ENCODE results near the gene LAPTM5. TPM values are rescaled to one million over a fixed set of nuclear protein-coding genes. Genes with fewer than 3 reads are reported as not detected.

Gene LAPTM5
- total RNA-seq, 1 donor from 2014 or later: 7.3 TPM

DNA sequence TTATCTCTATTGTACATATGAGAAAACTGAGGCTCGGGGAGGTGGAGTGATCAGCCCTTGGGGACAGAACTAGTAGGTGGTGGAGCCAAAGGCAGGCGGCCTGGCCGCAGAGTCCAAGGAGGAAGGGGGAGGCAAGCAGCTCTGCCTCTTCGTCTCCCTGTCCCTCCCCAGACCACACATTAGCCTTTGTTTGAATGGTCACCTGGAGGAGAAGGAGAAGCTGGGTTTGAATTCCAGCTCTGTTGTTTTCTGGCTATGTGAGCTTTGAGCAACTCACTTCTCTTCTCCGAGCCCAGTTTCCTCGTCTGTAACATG, 21.4 kb upstream of the LAPTM5 start:
- Histone ChIP-seq H3K4me3 (ENCODE audit: low read length in 3 of 3) (no peak overlapping the region), H3K27me3 (ENCODE audit: control insufficient read depth in 3 of 3, insufficient read depth in 3 of 3, low read length in 3 of 3) (peaks cover 0 to 8% (median 3%) of the 10 kb centered on the region in 3 donors), H3K4me1 (ENCODE audit: control insufficient read depth in 3 of 3, insufficient read depth in 3 of 3, low read length in 3 of 3) (peaks cover 11 to 13% (median 12%) of the 10 kb centered on the region in 3 donors), H3K36me3 (ENCODE audit: control insufficient read depth in 3 of 3, insufficient read depth in 3 of 3, low read length in 3 of 3) (no peaks in the 10 kb centered on the region), H3K9ac (ENCODE audit: low read depth in 1 of 3, low read length in 3 of 3) (no peak overlapping the region), H3K27ac (ENCODE audit: low read depth, low read length) (no peak overlapping the region), H3K9me3 (ENCODE audit: control insufficient read depth in 3 of 3, low read length in 3 of 3) (no peaks in the 10 kb centered on the region)

GRCh38 chr1:30778154-30778978, 20.8 kb upstream of the LAPTM5 start:
- Histone ChIP-seq H3K4me3 (ENCODE audit: low read length in 3 of 3) (no peak overlapping the region), H3K9me3 (ENCODE audit: control insufficient read depth in 3 of 3, low read length in 3 of 3) (no peaks in the 10 kb centered on the region), H3K9ac (ENCODE audit: low read depth in 1 of 3, low read length in 3 of 3) (no peak overlapping the region), H3K36me3 (ENCODE audit: control insufficient read depth in 3 of 3, insufficient read depth in 3 of 3, low read length in 3 of 3) (no peaks in the 10 kb centered on the region), H3K4me1 (ENCODE audit: control insufficient read depth in 3 of 3, insufficient read depth in 3 of 3, low read length in 3 of 3) (peaks cover 8 to 10% (median 10%) of the 10 kb centered on the region in 3 donors), H3K27me3 (ENCODE audit: control insufficient read depth in 3 of 3, insufficient read depth in 3 of 3, low read length in 3 of 3) (peaks cover 0 to 8% (median 3%) of the 10 kb centered on the region in 3 donors), H3K27ac (ENCODE audit: low read depth, low read length) (no peak overlapping the region)

DNA sequence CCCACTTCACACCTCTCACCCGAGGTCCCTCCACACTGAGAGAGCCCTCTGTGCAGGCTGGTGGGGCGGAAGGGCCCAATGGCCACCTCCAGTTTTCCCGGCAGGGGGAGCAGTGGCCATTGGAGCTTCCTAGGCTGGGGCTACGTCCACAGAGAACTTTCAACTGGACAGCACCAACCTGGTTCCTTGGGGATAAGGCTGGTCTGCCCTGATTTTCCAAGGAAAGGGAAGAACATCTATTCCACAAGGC, 20.3 kb upstream of the LAPTM5 start:
- H3K9ac ChIP-seq (ENCODE audit: low read depth in 1 of 3, low read length in 3 of 3): no peak overlapping the region
- no peaks in the 10 kb centered on the region for H3K36me3 ChIP-seq (ENCODE audit: control insufficient read depth in 3 of 3, insufficient read depth in 3 of 3, low read length in 3 of 3)
- H3K4me3 ChIP-seq (ENCODE audit: low read length in 3 of 3): no peak overlapping the region
- peaks cover 5% of the 10 kb centered on the region in 3 donors for H3K4me1 ChIP-seq (ENCODE audit: control insufficient read depth in 3 of 3, insufficient read depth in 3 of 3, low read length in 3 of 3)
- H3K27ac ChIP-seq (ENCODE audit: low read depth, low read length): no peak overlapping the region
- peaks cover 0 to 10% (median 3%) of the 10 kb centered on the region in 3 donors for H3K27me3 ChIP-seq (ENCODE audit: control insufficient read depth in 3 of 3, insufficient read depth in 3 of 3, low read length in 3 of 3)
- no peaks in the 10 kb centered on the region for H3K9me3 ChIP-seq (ENCODE audit: control insufficient read depth in 3 of 3, low read length in 3 of 3)

- no peak overlapping the region for H3K27ac ChIP-seq (ENCODE audit: low read depth, low read length)
- peaks cover 0 to 11% (median 3%) of the 10 kb centered on the region in 3 donors for H3K27me3 ChIP-seq (ENCODE audit: control insufficient read depth in 3 of 3, insufficient read depth in 3 of 3, low read length in 3 of 3)
- H3K36me3 ChIP-seq (ENCODE audit: control insufficient read depth in 3 of 3, insufficient read depth in 3 of 3, low read length in 3 of 3): no peaks in the 10 kb centered on the region
- H3K9ac ChIP-seq (ENCODE audit: low read depth in 1 of 3, low read length in 3 of 3): no peak overlapping the region
- H3K9me3 ChIP-seq (ENCODE audit: control insufficient read depth in 3 of 3, low read length in 3 of 3): no peaks in the 10 kb centered on the region
- no peaks in the 10 kb centered on the region for H3K4me1 ChIP-seq (ENCODE audit: control insufficient read depth in 3 of 3, insufficient read depth in 3 of 3, low read length in 3 of 3)
- H3K4me3 ChIP-seq (ENCODE audit: low read length in 3 of 3): no peak overlapping the region
Observed at GRCh38 chr1:30777060-30777903, 19.7 kb upstream of the LAPTM5 start.

DNA sequence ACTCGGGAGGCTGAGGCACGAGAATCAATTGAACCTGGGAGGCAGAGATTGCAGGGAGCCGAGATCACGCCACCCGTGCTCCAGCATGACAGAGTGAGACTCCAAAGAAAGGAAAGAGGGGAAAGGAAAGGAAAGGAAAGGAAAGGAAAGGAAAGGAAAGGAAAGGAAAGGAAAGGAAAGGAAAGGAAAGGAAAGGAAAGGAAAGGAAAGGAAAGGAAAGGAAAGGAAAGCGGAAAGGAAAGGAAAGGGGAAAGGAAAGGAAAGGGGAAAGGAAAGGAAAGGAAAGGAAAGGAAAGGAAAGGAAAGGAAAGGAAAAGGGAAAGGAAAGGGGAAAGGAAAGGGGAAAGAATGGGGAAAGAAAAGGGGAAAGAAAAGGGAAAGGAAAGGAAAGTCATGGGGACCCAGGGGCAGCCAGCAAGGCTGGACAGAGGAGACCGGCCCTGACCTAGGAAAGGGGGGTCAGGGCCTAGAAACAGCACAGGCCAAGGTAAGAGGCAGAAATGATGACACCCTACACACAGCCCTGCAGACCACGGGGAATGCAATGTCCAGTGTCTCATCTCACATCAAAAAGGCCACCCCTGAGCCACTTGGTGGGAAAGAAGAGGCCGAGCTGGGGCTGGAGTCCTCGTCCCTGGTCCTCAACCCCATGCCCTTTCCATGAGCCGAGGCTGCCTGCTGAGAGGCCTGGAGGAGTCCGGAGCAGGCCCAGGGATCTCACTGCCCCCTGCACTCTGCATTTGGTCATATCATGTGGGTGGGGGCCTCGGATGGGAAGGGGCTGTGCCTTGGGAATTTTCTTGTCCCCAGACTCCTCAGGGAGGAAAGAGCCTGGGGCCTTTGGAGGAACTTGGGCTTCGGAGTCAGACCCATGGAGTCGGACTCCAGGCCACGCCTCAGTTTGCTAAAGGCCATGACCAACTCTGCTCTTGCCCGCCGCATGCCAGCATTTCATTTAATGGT, 18.8 kb upstream of the LAPTM5 start:
- Histone ChIP-seq H3K27me3 (ENCODE audit: control insufficient read depth in 3 of 3, insufficient read depth in 3 of 3, low read length in 3 of 3) (peaks cover 0 to 11% (median 0%) of the 10 kb centered on the region in 3 donors), H3K9me3 (ENCODE audit: control insufficient read depth in 3 of 3, low read length in 3 of 3) (no peaks in the 10 kb centered on the region), H3K4me3 (ENCODE audit: low read length in 3 of 3) (no peak overlapping the region), H3K36me3 (ENCODE audit: control insufficient read depth in 3 of 3, insufficient read depth in 3 of 3, low read length in 3 of 3) (no peaks in the 10 kb centered on the region), H3K27ac (ENCODE audit: low read depth, low read length) (no peak overlapping the region), H3K4me1 (ENCODE audit: control insufficient read depth in 3 of 3, insufficient read depth in 3 of 3, low read length in 3 of 3) (no peaks in the 10 kb centered on the region), H3K9ac (ENCODE audit: low read depth in 1 of 3, low read length in 3 of 3) (no peak overlapping the region)

DNA sequence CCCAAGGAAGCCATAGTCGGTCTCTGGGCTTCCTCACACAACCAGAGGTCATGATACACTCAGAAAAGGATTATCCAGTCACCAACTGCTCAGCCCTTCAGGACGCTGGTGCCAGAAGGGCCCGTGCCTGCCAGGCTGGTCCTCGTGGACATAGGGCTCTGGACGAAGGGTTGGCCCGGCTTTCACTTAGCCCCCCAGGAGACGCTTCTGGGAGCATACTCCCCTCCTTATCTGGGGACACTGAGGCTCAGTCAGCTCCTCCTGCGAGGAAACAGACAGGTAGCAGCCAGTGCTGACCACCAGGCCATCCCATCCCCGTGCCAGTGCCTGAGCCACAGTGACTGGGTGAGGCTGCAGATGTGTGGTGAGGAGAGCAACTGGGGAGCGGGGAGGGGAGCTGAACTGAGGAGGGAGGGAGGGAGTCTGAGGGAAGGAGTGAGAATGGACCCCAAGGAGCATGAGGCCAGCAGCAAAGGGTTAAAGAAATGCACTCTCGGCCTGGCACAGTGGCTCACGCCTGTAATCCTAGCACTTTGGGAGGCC, 17.9 kb upstream of the LAPTM5 start:
- no peaks in the 10 kb centered on the region for H3K4me1 ChIP-seq (ENCODE audit: control insufficient read depth in 3 of 3, insufficient read depth in 3 of 3, low read length in 3 of 3)
- H3K4me3 ChIP-seq (ENCODE audit: low read length in 3 of 3): no peak overlapping the region
- H3K27ac ChIP-seq (ENCODE audit: low read depth, low read length): no peak overlapping the region
- H3K9me3 ChIP-seq (ENCODE audit: control insufficient read depth in 3 of 3, low read length in 3 of 3): no peaks in the 10 kb centered on the region
- H3K36me3 ChIP-seq (ENCODE audit: control insufficient read depth in 3 of 3, insufficient read depth in 3 of 3, low read length in 3 of 3): no peaks in the 10 kb centered on the region
- no peak overlapping the region for H3K9ac ChIP-seq (ENCODE audit: low read depth in 1 of 3, low read length in 3 of 3)
- peaks cover 0 to 11% (median 0%) of the 10 kb centered on the region in 3 donors for H3K27me3 ChIP-seq (ENCODE audit: control insufficient read depth in 3 of 3, insufficient read depth in 3 of 3, low read length in 3 of 3)

- Histone ChIP-seq H3K27me3 (ENCODE audit: control insufficient read depth in 3 of 3, insufficient read depth in 3 of 3, low read length in 3 of 3) (peaks cover 0 to 11% (median 0%) of the 10 kb centered on the region in 3 donors), H3K9ac (ENCODE audit: low read depth in 1 of 3, low read length in 3 of 3) (no peak overlapping the region), H3K9me3 (ENCODE audit: control insufficient read depth in 3 of 3, low read length in 3 of 3) (no peaks in the 10 kb centered on the region), H3K36me3 (ENCODE audit: control insufficient read depth in 3 of 3, insufficient read depth in 3 of 3, low read length in 3 of 3) (no peaks in the 10 kb centered on the region), H3K4me3 (ENCODE audit: low read length in 3 of 3) (no peak overlapping the region), H3K4me1 (ENCODE audit: control insufficient read depth in 3 of 3, insufficient read depth in 3 of 3, low read length in 3 of 3) (no peaks in the 10 kb centered on the region), H3K27ac (ENCODE audit: low read depth, low read length) (no peak overlapping the region)
Observed at GRCh38 chr1:30774550-30775432, 17.2 kb upstream of the LAPTM5 start.

GRCh38 chr1:30773722-30774358, 16.3 kb upstream of the LAPTM5 start:
- Histone ChIP-seq H3K9ac (ENCODE audit: low read depth in 1 of 3, low read length in 3 of 3) (no peak overlapping the region), H3K4me1 (ENCODE audit: control insufficient read depth in 3 of 3, insufficient read depth in 3 of 3, low read length in 3 of 3) (no peaks in the 10 kb centered on the region), H3K36me3 (ENCODE audit: control insufficient read depth in 3 of 3, insufficient read depth in 3 of 3, low read length in 3 of 3) (no peaks in the 10 kb centered on the region), H3K27ac (ENCODE audit: low read depth, low read length) (no peak overlapping the region), H3K9me3 (ENCODE audit: control insufficient read depth in 3 of 3, low read length in 3 of 3) (no peaks in the 10 kb centered on the region), H3K27me3 (ENCODE audit: control insufficient read depth in 3 of 3, insufficient read depth in 3 of 3, low read length in 3 of 3) (peaks cover 0 to 10% (median 0%) of the 10 kb centered on the region in 3 donors), H3K4me3 (ENCODE audit: low read length in 3 of 3) (no peak overlapping the region)
